ENCODE results near the gene CTAG1B.

CTAG1B gene

GRCh38 chrX:154602766-154603437 lies 16.2 kb downstream of the CTAG1B start:
- Histone ChIP-seq H3K27ac (ENCODE audit: low read length) (no peak overlapping the region), H3K79me2 (ENCODE audit: insufficient read depth, low read length) (no peaks in the 10 kb centered on the region), H3K9ac (ENCODE audit: low read depth, low read length) (no peak overlapping the region), H4K20me1 (ENCODE audit: insufficient read depth, low read length) (no peaks in the 10 kb centered on the region), H2AFZ (ENCODE audit: low read depth, low read length) (no peak overlapping the region), H3K36me3 (ENCODE audit: insufficient read depth, low read length) (no peaks in the 10 kb centered on the region), H3K9me3 (ENCODE audit: insufficient read depth, low read length, severe bottlenecking) (no peaks in the 10 kb centered on the region), H3K4me2 (ENCODE audit: insufficient read depth, low read length) (no peak overlapping the region), H3K4me3 (ENCODE audit: low read depth in 1 of 2, low read length in 2 of 2) (no peak overlapping the region), H3K27me3 (ENCODE audit: insufficient read depth, low read length, poor library complexity) (no peaks in the 10 kb centered on the region), H3K4me1 (ENCODE audit: insufficient read depth, low read length) (0 out of 2 replicates have a peak, but pooled peaks cover 2% of the 10 kb centered on the region)
- ATAC-seq (ENCODE audit: insufficient read depth, low read depth), result no peak
- no peak for DNase-seq
- TF ChIP-seq EZH2 (IDR thresholded peaks at IDR 0.05; ENCODE audit: borderline replicate concordance, low read depth, low read length, severe bottlenecking) (no peak), CTCF (IDR thresholded peaks at IDR 0.05; ENCODE audit: borderline replicate concordance, extremely low read depth, low read length, poor library complexity, severe bottlenecking) (no peak)

GRCh38 chrX:154602226-154602625 lies 16.9 kb downstream of the CTAG1B start:
- no peaks in the 10 kb centered on the region for H3K79me2 ChIP-seq (ENCODE audit: insufficient read depth, low read length)
- no peak overlapping the region for H3K4me2 ChIP-seq (ENCODE audit: insufficient read depth, low read length)
- ATAC-seq (ENCODE audit: insufficient read depth, low read depth) (no peak), DNase-seq (no peak)
- TF ChIP-seq EZH2 (IDR thresholded peaks at IDR 0.05; ENCODE audit: borderline replicate concordance, low read depth, low read length, severe bottlenecking) (no peak), CTCF (IDR thresholded peaks at IDR 0.05; ENCODE audit: borderline replicate concordance, extremely low read depth, low read length, poor library complexity, severe bottlenecking) (no peak)
- 0 out of 2 replicates have a peak, but pooled peaks cover 2% of the 10 kb centered on the region for H3K4me1 ChIP-seq (ENCODE audit: insufficient read depth, low read length)
- H3K9me3 ChIP-seq (ENCODE audit: insufficient read depth, low read length, severe bottlenecking), result no peaks in the 10 kb centered on the region
- no peak overlapping the region for H3K4me3 ChIP-seq (ENCODE audit: low read depth in 1 of 2, low read length in 2 of 2)
- H3K9ac ChIP-seq (ENCODE audit: low read depth, low read length), result no peak overlapping the region
- H4K20me1 ChIP-seq (ENCODE audit: insufficient read depth, low read length), result no peaks in the 10 kb centered on the region
- no peak overlapping the region for H2AFZ ChIP-seq (ENCODE audit: low read depth, low read length)
- H3K36me3 ChIP-seq (ENCODE audit: insufficient read depth, low read length), result no peaks in the 10 kb centered on the region
- no peak overlapping the region for H3K27ac ChIP-seq (ENCODE audit: low read length)
- H3K27me3 ChIP-seq (ENCODE audit: insufficient read depth, low read length, poor library complexity), result no peaks in the 10 kb centered on the region

- TF ChIP-seq CTCF (IDR thresholded peaks at IDR 0.05; ENCODE audit: borderline replicate concordance, extremely low read depth, low read length, poor library complexity, severe bottlenecking) (no peak), EZH2 (IDR thresholded peaks at IDR 0.05; ENCODE audit: borderline replicate concordance, low read depth, low read length, severe bottlenecking) (no peak)
- no peak overlapping the region for H2AFZ ChIP-seq (ENCODE audit: low read depth, low read length)
- no peaks in the 10 kb centered on the region for H3K27me3 ChIP-seq (ENCODE audit: insufficient read depth, low read length, poor library complexity)
- 0 out of 2 replicates have a peak, but pooled peaks cover 2% of the 10 kb centered on the region for H3K4me1 ChIP-seq (ENCODE audit: insufficient read depth, low read length)
- DNase-seq (no peak), ATAC-seq (ENCODE audit: insufficient read depth, low read depth) (no peak)
- H3K9me3 ChIP-seq (ENCODE audit: insufficient read depth, low read length, severe bottlenecking), result no peaks in the 10 kb centered on the region
- no peaks in the 10 kb centered on the region for H3K79me2 ChIP-seq (ENCODE audit: insufficient read depth, low read length)
- H4K20me1 ChIP-seq (ENCODE audit: insufficient read depth, low read length), result no peaks in the 10 kb centered on the region
- no peak overlapping the region for H3K4me3 ChIP-seq (ENCODE audit: low read depth in 1 of 2, low read length in 2 of 2)
- H3K4me2 ChIP-seq (ENCODE audit: insufficient read depth, low read length), result no peak overlapping the region
- H3K27ac ChIP-seq (ENCODE audit: low read length), result no peak overlapping the region
- no peak overlapping the region for H3K9ac ChIP-seq (ENCODE audit: low read depth, low read length)
- H3K36me3 ChIP-seq (ENCODE audit: insufficient read depth, low read length), result no peaks in the 10 kb centered on the region
Measured at GRCh38 chrX:154600759-154601374, 18.2 kb downstream of the CTAG1B start.
